Activated CD8-positive, alpha-beta memory T cell treated with anti-CD3 and anti-CD28 coated beads for 1 hour (primary cell): ENCODE measurements around the gene NBEA.

Experiments
- DNase-seq, 2 donors: peaks; one replicate each; pipeline ENCODE4 v3.0.0-alpha.2; 2020; ENCODE audit warnings: low read depth in 1 of 2; ENCODE audit errors: extremely low read depth in 1 of 2

NBEA gene

GRCh38 chr13:35557475-35557874 is 615.4 kb downstream of the NBEA start:
- no peak for DNase-seq

GRCh38 chr13:35561540-35561939 is 619.5 kb downstream of the NBEA start:
- DNase-seq, result no peak

- no peak for DNase-seq
These were observed 623.2 kb downstream of the NBEA start for GRCh38 chr13:35565273-35565672.

GRCh38 chr13:35566340-35566739 is 624.3 kb downstream of the NBEA start:
- no peak for DNase-seq

- no peak for DNase-seq
These were observed 625.4 kb downstream of the NBEA start for GRCh38 chr13:35567406-35567980.

GRCh38 chr13:35573639-35574038 is 631.6 kb downstream of the NBEA start:
- no peak for DNase-seq

- no peak for DNase-seq
These were observed 650.4 kb downstream of the NBEA start for GRCh38 chr13:35592457-35592856.

GRCh38 chr13:35593651-35594050 is 651.6 kb downstream of the NBEA start:
- DNase-seq, result no peak

GRCh38 chr13:35594096-35594495 is 652.0 kb downstream of the NBEA start:
- DNase-seq, result no peak

GRCh38 chr13:35595181-35595580 is 653.1 kb downstream of the NBEA start:
- DNase-seq, result no peak

- DNase-seq, result no peak
These were observed 654.4 kb downstream of the NBEA start for GRCh38 chr13:35596321-35597030.

- no peak for DNase-seq
These were observed 655.4 kb downstream of the NBEA start for GRCh38 chr13:35597451-35597850.

- no peak for DNase-seq
These were observed 656.2 kb downstream of the NBEA start for GRCh38 chr13:35598233-35598632.

GRCh38 chr13:35598790-35599369 is 656.8 kb downstream of the NBEA start:
- DNase-seq, result no peak

GRCh38 chr13:35599384-35599783 is 657.3 kb downstream of the NBEA start:
- no peak for DNase-seq

GRCh38 chr13:35600137-35600536 is 658.1 kb downstream of the NBEA start:
- DNase-seq, result no peak

- no peak for DNase-seq
These were observed 661.7 kb downstream of the NBEA start for GRCh38 chr13:35603593-35604285.

GRCh38 chr13:35614666-35615065 is 672.6 kb downstream of the NBEA start:
- no peak for DNase-seq

- no peak for DNase-seq
These were observed 675.4 kb downstream of the NBEA start for GRCh38 chr13:35617420-35617819.

- DNase-seq, result no peak
These were observed 676.6 kb downstream of the NBEA start for GRCh38 chr13:35618565-35619083.

- no peak for DNase-seq
These were observed 679.9 kb downstream of the NBEA start for GRCh38 chr13:35621989-35622388.

- no peak for DNase-seq
These were observed 687.0 kb downstream of the NBEA start for GRCh38 chr13:35629026-35629425.
